ENCODE measurements around the gene BIN1. TPM values are rescaled to one million over a fixed set of nuclear protein-coding genes. Genes with fewer than 3 reads are reported as not detected.

Gene BIN1
- total RNA-seq, 1 experiment from 2014 or later: 42.5 TPM

- peak; percentile 52 for ATAC-seq
- ChIA-PET POLR2A (no interaction called here), CTCF (interaction anchor here (1.2 kb wide), 2 partner anchors 13 to 76 kb away, joined by 6 to 7 read pairs; no protein-coding TSS in a partner anchor)
- no peak for DNase-seq (ENCODE audit: low spot score)
- no peak overlapping the region for H3K4me3 Mint-ChIP-seq
- peaks cover 11% of the 10 kb centered on the region for H3K9me3 Mint-ChIP-seq
- H3K27me3 Mint-ChIP-seq (ENCODE audit: low read depth): no peaks in the 10 kb centered on the region
- TF ChIP-seq HMGA2 (CRISPR knock-in tag; IDR thresholded peaks at IDR 0.05): no peak
- TF ChIP-seq NR1H2 (CRISPR knock-in tag; IDR thresholded peaks at IDR 0.05): no peak
- TF ChIP-seq TEAD4 (CRISPR knock-in tag; IDR thresholded peaks at IDR 0.05): no peak
- TF ChIP-seq GRHL2 (CRISPR knock-in tag; IDR thresholded peaks at IDR 0.05; ENCODE audit: insufficient replicate concordance, severe bottlenecking): no peak
- peaks cover 9% of the 10 kb centered on the region for H3K4me1 Mint-ChIP-seq
- no peaks in the 10 kb centered on the region; the same call in 1 of the 2 replicates for H3K36me3 Mint-ChIP-seq
- no peak overlapping the region for H3K27ac Mint-ChIP-seq
Observed at GRCh38 chr2:127143841-127144782, 37.2 kb upstream of the BIN1 start.

DNA sequence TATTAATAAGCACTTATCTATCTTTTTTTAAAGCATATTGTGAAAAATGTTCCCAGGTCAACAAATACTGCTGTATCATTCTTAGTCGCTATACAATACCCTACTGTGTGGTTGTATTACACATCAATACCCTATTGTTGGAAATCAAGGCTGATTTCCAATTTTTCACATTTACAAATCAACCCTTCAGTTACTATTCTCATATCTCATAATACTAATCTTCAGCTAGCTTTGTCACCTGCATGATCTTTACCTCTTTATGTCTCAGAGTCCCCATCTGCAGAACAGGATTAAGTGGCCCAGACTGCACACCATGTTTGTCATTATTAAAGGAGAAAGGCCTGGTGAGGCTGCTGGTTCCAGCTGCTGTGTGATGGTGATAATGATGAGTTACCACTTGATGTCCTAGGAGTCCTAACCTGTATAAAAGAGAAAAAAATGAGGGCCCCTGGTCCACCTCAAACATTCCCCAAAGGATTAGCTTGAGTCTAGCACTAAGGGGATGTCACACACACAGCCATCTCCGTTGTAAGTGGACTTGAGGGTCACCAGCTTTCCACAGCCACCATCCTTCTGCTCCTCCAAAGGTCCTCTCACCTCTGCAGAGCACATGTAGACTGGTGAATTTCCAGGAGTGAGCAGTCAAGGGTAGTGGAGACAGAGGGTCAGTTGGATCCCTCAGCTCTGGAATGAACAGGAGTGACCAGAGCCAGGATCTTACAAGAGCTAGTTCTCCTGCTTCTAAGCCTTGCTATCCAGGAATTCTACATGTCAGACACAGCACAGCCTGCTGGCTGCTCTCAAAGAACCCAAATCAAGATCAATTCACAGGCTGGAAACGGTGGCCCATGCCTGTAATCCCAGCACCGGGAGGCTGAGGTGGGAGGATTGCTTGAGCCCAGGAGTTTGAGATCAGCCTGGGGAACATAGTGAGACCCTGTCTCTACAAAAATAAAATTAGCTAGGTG is 36.0 kb upstream of the BIN1 start:
- no peak for ATAC-seq
- TF ChIP-seq ATF1 (CRISPR knock-in tag; IDR thresholded peaks at IDR 0.05) (no peak), ZBTB21 (CRISPR knock-in tag; IDR thresholded peaks at IDR 0.05; ENCODE audit: borderline replicate concordance) (no peak), MXD4 (CRISPR knock-in tag; IDR thresholded peaks at IDR 0.05; ENCODE audit: borderline replicate concordance) (no peak), ZNF263 (CRISPR knock-in tag; IDR thresholded peaks at IDR 0.05; ENCODE audit: low read depth) (no peak), ZNF232 (CRISPR knock-in tag; IDR thresholded peaks at IDR 0.05) (no peak), ZNF416 (CRISPR knock-in tag; IDR thresholded peaks at IDR 0.05) (no peak), CTCF (IDR thresholded peaks at IDR 0.05) (no peak), TEAD1 (CRISPR knock-in tag; IDR thresholded peaks at IDR 0.05) (no peak), FOXK1 (CRISPR knock-in tag; IDR thresholded peaks at IDR 0.05) (no peak), SMAD4 (CRISPR knock-in tag; IDR thresholded peaks at IDR 0.05) (no peak), FOXP4 (CRISPR knock-in tag; IDR thresholded peaks at IDR 0.05) (no peak), ZNF317 (CRISPR knock-in tag; IDR thresholded peaks at IDR 0.05; ENCODE audit: borderline replicate concordance, low read depth) (no peak), ELF4 (CRISPR knock-in tag; IDR thresholded peaks at IDR 0.05; ENCODE audit: low read depth) (no peak)
- TF ChIP-seq, protein P1, sequence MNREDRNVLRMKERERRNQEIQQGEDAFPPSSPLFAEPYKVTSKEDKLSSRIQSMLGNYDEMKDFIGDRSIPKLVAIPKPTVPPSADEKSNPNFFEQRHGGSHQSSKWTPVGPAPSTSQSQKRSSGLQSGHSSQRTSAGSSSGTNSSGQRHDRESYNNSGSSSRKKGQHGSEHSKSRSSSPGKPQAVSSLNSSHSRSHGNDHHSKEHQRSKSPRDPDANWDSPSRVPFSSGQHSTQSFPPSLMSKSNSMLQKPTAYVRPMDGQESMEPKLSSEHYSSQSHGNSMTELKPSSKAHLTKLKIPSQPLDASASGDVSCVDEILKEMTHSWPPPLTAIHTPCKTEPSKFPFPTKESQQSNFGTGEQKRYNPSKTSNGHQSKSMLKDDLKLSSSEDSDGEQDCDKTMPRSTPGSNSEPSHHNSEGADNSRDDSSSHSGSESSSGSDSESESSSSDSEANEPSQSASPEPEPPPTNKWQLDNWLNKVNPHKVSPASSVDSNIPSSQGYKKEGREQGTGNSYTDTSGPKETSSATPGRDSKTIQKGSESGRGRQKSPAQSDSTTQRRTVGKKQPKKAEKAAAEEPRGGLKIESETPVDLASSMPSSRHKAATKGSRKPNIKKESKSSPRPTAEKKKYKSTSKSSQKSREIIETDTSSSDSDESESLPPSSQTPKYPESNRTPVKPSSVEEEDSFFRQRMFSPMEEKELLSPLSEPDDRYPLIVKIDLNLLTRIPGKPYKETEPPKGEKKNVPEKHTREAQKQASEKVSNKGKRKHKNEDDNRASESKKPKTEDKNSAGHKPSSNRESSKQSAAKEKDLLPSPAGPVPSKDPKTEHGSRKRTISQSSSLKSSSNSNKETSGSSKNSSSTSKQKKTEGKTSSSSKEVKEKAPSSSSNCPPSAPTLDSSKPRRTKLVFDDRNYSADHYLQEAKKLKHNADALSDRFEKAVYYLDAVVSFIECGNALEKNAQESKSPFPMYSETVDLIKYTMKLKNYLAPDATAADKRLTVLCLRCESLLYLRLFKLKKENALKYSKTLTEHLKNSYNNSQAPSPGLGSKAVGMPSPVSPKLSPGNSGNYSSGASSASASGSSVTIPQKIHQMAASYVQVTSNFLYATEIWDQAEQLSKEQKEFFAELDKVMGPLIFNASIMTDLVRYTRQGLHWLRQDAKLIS (CRISPR knock-in tag; IDR thresholded peaks at IDR 0.05; ENCODE audit: borderline replicate concordance): no peak
- TF ChIP-seq, protein P2, sequence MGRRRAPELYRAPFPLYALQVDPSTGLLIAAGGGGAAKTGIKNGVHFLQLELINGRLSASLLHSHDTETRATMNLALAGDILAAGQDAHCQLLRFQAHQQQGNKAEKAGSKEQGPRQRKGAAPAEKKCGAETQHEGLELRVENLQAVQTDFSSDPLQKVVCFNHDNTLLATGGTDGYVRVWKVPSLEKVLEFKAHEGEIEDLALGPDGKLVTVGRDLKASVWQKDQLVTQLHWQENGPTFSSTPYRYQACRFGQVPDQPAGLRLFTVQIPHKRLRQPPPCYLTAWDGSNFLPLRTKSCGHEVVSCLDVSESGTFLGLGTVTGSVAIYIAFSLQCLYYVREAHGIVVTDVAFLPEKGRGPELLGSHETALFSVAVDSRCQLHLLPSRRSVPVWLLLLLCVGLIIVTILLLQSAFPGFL (CRISPR knock-in tag; IDR thresholded peaks at IDR 0.05; ENCODE audit: borderline replicate concordance): no peak
- TF ChIP-seq, protein P3, sequence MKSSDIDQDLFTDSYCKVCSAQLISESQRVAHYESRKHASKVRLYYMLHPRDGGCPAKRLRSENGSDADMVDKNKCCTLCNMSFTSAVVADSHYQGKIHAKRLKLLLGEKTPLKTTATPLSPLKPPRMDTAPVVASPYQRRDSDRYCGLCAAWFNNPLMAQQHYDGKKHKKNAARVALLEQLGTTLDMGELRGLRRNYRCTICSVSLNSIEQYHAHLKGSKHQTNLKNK (CRISPR knock-in tag; IDR thresholded peaks at IDR 0.05): no peak
- TF ChIP-seq, protein P4, sequence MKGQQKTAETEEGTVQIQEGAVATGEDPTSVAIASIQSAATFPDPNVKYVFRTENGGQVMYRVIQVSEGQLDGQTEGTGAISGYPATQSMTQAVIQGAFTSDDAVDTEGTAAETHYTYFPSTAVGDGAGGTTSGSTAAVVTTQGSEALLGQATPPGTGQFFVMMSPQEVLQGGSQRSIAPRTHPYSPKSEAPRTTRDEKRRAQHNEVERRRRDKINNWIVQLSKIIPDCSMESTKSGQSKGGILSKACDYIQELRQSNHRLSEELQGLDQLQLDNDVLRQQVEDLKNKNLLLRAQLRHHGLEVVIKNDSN (CRISPR knock-in tag; IDR thresholded peaks at IDR 0.05): no peak
- Mint-ChIP-seq H3K4me1 (peaks cover 9% of the 10 kb centered on the region), H3K4me3 (no peak overlapping the region), H3K9me3 (peaks cover 12% of the 10 kb centered on the region), H3K36me3 (no peaks in the 10 kb centered on the region; the same call in 1 of the 2 replicates), H3K27me3 (ENCODE audit: low read depth) (no peaks in the 10 kb centered on the region), H3K27ac (no peak overlapping the region)
- CTCF ChIA-PET: interaction anchor here (1.2 kb wide), 2 partner anchors 15 to 75 kb away, joined by 6 to 7 read pairs; no protein-coding TSS in a partner anchor
- DNase-seq (ENCODE audit: low spot score): no peak
- POLR2A ChIA-PET: no interaction called here
